IPS-18a (cell line): ENCODE results near the gene DUSP22.

Experiments
- H3K27ac ChIP-seq: one replicate; pipeline ENCODE4 v1.5.1; 2013; ENCODE audit warnings: low read length
- H3K27me3 ChIP-seq: one replicate; pipeline ENCODE4 v1.6.1; 2013; ENCODE audit warnings: mild to moderate bottlenecking, low read length; ENCODE audit not compliant: control insufficient read depth, insufficient read depth
- H3K36me3 ChIP-seq: one replicate; pipeline ENCODE4 v1.6.1; 2013; ENCODE audit warnings: low read depth, low read length; ENCODE audit not compliant: control insufficient read depth
- H3K4me1 ChIP-seq: one replicate; pipeline ENCODE4 v1.6.1; 2013; ENCODE audit warnings: low read depth, low read length; ENCODE audit not compliant: control insufficient read depth
- H3K4me3 ChIP-seq: one replicate; pipeline ENCODE4 v1.5.1; 2013; ENCODE audit warnings: low read length
- H3K9ac ChIP-seq: one replicate; pipeline ENCODE4 v1.6.1; 2013; ENCODE audit warnings: mild to moderate bottlenecking, low read length, moderate library complexity
- H3K9me3 ChIP-seq: one replicate; pipeline ENCODE4 v1.6.1; 2013; ENCODE audit warnings: low read depth, low read length; ENCODE audit not compliant: control insufficient read depth

The DUSP22 gene

DNA sequence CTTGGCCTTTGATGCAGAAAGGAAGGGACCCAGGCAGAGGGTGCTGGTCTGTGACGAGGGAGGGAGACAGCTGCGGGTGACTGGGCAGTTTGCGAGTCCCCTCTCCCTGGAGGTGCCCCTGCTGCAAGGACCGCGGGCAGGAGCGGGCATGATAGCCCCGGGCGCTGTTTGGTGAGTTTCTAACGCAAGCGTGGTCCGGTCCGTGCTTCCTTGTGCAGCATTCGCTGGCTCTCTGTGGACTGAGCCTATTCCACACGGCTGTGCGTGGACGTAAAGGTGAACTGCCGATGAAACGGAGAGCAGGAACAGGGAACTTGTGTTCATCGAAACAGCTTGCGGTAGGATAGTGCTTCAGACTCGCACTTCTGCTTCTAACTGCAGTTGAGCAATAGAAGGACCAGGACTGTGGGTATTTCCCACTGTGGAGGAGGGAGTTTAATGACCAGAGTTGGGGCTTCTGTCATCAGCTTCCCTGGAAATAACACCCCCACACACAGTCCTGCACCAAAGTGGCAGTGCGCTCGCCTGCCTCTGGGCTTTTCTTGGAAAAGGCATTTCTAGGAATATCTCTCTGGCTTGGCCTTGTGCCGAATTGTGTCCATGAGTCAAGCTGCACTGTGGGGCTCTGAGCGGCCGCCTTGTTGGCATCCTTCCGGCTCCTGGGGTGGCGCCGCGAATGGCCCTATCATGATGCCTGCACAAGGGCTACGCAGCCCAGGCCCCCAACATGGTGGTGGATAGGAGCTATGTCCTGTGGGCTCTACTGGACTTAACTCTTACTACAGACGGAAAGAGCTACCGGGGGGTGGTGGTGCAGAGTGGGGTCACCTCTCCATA, 48.9 kb downstream of the DUSP22 start:
- H3K36me3 ChIP-seq, result no peaks in the 10 kb centered on the region
- H3K27me3 ChIP-seq, result no peaks in the 10 kb centered on the region

DNA sequence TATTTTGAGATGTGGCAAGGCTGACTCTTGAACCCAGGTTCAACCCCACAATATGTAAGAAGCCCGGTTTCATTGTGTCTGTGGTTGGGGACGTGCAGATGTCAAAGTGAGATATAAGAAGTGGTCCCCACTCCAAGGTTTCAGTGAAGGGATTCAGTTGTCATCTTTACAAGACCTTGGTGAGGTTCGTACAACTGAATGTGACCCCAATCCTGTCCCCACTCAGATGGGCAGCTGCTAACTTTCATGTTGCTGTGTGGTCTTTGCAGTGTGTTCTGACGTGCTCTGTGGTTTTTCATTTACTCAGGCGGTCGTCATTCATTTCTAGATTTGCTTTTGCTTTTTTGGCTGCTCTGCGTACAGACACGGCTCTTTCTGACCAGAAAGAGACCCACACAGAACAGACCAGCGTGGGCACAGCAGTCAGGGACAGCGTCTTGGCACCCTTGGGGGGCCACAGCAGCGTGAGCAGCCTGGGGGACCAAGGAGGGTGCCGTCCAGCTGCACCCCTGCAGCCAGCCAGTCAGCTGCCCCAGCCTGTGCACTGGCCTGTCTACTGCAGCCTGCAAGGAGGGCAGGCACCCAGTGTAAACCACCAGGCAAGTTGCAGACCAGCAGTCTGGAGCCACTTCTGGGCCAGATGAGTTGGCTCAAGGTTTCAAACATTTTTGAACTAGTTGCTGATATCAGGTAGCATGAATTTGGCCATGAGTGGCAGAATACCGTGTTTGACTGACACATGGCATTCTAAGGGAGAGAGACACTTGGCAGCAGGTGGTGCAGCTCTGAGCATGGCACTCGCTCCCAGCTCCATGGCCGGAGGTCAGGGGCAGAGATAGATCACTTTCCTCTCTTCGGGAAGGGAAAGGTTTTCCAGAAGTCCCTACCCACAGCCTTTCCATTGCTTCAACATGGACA, 49.9 kb downstream of the DUSP22 start:
- no peaks in the 10 kb centered on the region for H3K4me1 ChIP-seq
- H3K36me3 ChIP-seq, result no peaks in the 10 kb centered on the region
- H3K9ac ChIP-seq, result no peak overlapping the region
- H3K4me3 ChIP-seq, result no peak overlapping the region
- H3K9me3 ChIP-seq, result no peaks in the 10 kb centered on the region
- H3K27me3 ChIP-seq, result no peaks in the 10 kb centered on the region
- no peak overlapping the region for H3K27ac ChIP-seq

More for the DNA sequence above, 48.9 kb downstream of the DUSP22 start:
- Histone ChIP-seq H3K9ac (no peak overlapping the region), H3K9me3 (no peaks in the 10 kb centered on the region), H3K27ac (no peak overlapping the region), H3K4me3 (no peak overlapping the region), H3K4me1 (no peaks in the 10 kb centered on the region)

DNA sequence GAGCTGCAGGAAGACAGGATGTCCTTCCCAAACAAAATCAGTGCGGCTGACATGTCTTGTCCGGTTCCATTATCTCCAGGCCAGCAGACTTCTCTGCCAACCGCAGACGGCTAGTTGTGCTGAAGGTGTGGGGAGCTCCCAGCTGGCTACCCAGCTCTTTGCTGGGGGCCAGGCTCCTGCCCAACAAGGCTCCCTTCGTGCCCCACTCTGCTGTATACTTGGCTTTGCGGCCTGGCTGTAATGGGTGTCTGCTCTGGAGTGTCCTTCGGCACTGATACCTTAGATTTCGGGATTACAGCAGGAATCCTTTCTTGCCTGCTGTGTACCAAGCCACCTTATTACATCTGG, 50.5 kb downstream of the DUSP22 start:
- Histone ChIP-seq H3K9me3 (no peaks in the 10 kb centered on the region), H3K9ac (no peak overlapping the region), H3K27ac (no peak overlapping the region)

DNA sequence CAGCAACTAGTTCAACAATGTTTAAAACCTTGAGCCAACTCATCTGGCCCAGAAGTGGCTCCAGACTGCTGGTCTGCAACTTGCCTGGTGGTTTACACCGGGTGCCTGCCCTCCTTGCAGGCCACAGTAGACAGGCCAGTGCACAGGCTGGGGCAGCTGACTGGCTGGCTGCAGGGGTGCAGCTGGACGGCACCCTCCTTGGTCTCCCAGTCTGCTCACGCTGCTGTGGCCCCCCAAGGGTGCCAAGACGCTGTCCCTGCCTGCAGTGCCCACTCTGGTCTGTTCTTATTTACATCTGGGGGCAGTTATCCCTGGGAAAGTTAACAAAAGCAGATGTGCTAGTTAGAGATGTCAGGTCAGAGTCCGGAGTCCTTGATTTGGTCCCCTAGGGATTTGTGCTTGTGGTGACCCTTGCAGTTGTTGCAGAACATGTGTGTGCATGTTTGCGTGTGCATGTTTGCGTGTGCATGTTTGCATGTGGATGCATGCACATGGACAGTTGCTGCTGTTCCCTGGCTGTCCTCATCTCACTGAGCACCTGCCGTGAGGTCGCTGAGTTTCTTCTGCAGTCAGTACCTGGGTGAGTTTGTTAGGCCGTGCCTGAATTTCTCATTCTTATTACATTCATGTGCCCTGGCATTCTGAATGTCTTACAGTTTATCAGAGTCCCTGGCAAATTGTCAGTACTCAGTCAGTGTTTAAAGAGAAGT, 51.1 kb downstream of the DUSP22 start:
- H3K4me3 ChIP-seq, result no peak overlapping the region
- no peaks in the 10 kb centered on the region for H3K36me3 ChIP-seq
- H3K4me1 ChIP-seq, result no peaks in the 10 kb centered on the region
- H3K27ac ChIP-seq, result no peak overlapping the region
- H3K27me3 ChIP-seq, result no peaks in the 10 kb centered on the region
- no peaks in the 10 kb centered on the region for H3K9me3 ChIP-seq
- H3K9ac ChIP-seq, result no peak overlapping the region

More for the DNA sequence above, 50.5 kb downstream of the DUSP22 start:
- H3K4me1 ChIP-seq, result no peaks in the 10 kb centered on the region
- H3K36me3 ChIP-seq, result no peaks in the 10 kb centered on the region
- H3K27me3 ChIP-seq, result no peaks in the 10 kb centered on the region
- H3K4me3 ChIP-seq, result no peak overlapping the region

DNA sequence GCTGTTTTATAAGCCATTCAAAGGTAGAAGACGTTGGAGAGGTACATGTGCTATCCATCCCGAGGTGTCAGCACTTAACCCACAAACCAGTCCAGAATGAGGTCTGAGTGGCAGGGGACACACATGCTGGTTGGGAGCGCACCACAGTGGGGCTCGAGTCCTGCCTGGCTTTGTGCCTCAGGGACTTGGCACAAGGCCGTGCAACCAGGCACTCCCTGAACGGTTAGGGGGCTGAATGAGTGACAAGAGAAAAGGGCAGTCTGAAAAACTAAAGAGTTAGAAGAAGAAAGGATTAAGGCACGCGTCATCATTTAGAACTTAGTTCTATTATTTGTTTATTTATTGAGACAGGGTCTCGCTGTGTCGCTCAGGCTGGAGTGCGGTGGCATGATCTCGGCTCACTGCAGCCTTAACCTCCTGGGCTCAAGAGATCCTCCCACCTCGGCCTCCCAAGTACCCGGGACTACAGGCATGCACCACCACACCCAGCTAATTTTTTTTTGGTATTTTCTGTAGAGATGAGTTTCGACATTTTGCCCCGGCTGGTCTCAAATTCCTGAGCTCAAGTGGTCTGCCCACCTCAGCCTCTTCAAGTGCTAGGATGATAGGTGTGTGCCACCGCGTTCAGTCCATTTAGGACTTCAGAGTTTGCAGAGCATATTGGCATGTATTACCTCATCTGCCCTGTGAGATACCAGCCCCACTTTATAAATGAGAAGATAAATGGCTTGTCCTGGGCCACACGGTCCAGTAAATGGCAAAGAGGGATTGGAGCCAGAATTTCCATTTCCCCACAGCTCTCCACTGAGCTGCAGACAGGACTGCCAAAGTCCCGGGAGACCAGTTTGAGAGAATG, 51.9 kb downstream of the DUSP22 start:
- Histone ChIP-seq H3K4me1 (no peaks in the 10 kb centered on the region), H3K4me3 (no peak overlapping the region), H3K9me3 (no peaks in the 10 kb centered on the region), H3K27ac (no peak overlapping the region), H3K36me3 (no peaks in the 10 kb centered on the region), H3K9ac (no peak overlapping the region), H3K27me3 (no peaks in the 10 kb centered on the region)

DNA sequence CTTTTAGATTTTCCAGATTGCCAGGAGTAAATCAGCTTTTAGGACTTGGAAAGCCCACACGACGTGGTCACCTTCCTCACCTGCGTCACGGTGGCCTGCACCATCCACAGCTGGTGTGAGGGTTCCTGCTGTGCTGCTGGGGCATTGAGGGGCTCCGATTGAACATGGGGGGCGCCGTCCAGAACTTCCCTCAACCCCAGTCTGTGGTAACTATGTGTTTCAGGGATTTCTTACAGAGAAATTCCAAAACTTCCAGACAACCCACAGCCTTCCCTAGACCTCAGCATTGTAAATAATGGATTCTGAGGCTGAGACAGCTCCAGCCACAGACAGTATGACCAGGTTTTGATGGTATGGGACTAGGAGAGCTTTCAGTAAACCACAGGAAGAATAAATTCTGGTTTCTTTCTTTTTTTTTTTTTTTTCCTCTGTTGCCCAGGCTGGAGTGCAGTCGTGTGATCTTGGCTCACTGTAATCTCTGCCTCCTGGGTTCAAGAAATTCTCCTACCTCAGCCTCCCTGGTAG, 52.6 kb downstream of the DUSP22 start:
- Histone ChIP-seq H3K4me1 (no peaks in the 10 kb centered on the region), H3K27me3 (no peaks in the 10 kb centered on the region), H3K9ac (no peak overlapping the region), H3K4me3 (no peak overlapping the region), H3K27ac (no peak overlapping the region), H3K36me3 (no peaks in the 10 kb centered on the region), H3K9me3 (no peaks in the 10 kb centered on the region)

DNA sequence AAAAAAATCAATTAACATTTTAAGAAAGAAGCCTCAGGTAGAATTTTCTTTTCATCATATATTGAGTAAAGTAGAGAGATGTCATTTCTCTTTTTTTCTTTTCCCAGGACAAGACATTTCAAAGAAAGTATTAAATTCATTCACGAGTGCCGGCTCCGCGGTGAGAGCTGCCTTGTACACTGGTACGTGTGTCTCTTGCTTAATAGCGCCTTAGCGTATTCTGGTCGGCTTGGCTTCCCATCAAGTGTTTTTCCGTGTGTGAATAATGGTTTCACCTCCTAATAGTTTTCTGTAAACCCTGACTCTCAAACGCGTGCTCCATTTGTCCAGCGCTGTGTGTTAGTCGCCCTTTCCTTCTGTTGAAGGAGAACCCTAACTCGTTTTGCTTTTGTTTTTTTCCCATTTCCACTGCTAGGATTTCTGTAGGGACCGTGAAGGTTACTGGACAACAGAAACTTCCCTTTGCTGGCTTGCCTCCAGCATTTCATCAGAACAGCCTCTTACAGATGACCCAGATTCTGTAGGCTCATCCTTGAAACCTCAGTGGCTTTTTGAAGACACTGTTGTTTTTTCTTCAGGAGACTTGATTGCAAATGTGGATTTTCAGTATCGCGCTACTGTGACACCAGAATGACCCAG, 53.6 kb downstream of the DUSP22 start:
- H3K36me3 ChIP-seq, result no peaks in the 10 kb centered on the region
- H3K4me1 ChIP-seq, result no peaks in the 10 kb centered on the region
- H3K27ac ChIP-seq, result no peak overlapping the region
- no peak overlapping the region for H3K9ac ChIP-seq
- H3K4me3 ChIP-seq, result no peak overlapping the region
- H3K27me3 ChIP-seq, result no peaks in the 10 kb centered on the region
- no peaks in the 10 kb centered on the region for H3K9me3 ChIP-seq

DNA sequence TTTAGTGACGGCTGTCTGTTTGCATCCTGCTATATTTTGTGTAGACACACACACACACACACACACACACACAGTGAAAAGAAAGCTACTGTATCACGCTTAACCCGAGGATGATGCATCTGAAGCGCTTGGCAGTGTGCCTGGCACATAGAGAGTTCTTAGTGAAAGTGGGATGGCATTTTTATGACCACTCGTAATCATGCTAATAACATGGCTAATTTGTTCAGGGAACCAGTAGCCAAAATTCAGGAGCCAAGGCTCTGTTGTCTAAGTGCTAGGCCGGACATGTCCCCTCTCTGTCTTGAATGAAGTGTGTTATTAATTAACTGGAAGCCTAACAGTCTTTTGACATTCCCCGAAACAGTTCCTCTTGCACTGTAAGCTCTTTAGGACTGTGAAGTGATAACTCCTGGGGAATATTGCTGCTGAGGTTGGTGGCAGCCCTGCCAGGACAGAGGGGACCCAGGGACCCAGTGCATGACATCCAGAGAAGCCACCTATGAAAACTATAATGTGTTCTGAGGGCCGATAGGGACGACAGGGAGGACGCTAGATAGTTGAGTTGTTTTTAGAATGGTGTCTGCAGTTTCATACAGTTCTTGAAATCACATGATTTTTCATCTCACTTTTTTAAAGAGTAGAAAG, 54.2 kb downstream of the DUSP22 start:
- no peaks in the 10 kb centered on the region for H3K4me1 ChIP-seq
- no peaks in the 10 kb centered on the region for H3K27me3 ChIP-seq
- H3K9me3 ChIP-seq, result no peaks in the 10 kb centered on the region
- H3K9ac ChIP-seq, result no peak overlapping the region
- H3K4me3 ChIP-seq, result no peak overlapping the region
- H3K36me3 ChIP-seq, result no peaks in the 10 kb centered on the region
- H3K27ac ChIP-seq, result no peak overlapping the region

DNA sequence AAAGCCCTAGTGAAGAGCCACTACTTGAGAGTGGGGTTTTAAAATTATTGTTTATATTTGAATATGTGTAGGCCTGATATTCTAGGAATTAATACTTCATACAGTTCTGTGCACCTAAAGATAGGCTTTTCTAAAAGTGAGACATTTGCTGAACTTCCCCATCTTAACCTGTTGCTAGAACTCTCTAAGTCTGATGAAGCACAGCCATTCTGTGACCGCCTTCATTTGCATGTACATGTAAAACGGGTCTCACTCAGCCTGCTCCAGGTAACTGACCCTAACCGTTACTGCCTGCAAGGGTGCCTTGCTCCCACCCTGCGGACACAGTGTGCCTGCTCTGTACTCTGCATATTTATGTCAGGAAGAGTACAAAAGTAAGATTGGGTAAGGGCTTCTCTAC, 54.9 kb downstream of the DUSP22 start:
- no peaks in the 10 kb centered on the region for H3K9me3 ChIP-seq
- no peak overlapping the region for H3K4me3 ChIP-seq
- no peak overlapping the region for H3K27ac ChIP-seq
- no peaks in the 10 kb centered on the region for H3K4me1 ChIP-seq
- no peak overlapping the region for H3K9ac ChIP-seq
- H3K27me3 ChIP-seq, result no peaks in the 10 kb centered on the region
- no peaks in the 10 kb centered on the region for H3K36me3 ChIP-seq
